NCI-H1105 (cell line): ENCODE results near the gene ACTR3.
"Not testable (repeated sequence)": the region's sequence is repeated elsewhere in the genome, so short reads cannot be mapped to it uniquely, and the experiment has no call there.

ENCODE experiments used
- DNase-seq: peaks from one replicate; lab custom pipeline; 2025; lab: John Stamatoyannopoulos, UW

Gene ACTR3

DNA sequence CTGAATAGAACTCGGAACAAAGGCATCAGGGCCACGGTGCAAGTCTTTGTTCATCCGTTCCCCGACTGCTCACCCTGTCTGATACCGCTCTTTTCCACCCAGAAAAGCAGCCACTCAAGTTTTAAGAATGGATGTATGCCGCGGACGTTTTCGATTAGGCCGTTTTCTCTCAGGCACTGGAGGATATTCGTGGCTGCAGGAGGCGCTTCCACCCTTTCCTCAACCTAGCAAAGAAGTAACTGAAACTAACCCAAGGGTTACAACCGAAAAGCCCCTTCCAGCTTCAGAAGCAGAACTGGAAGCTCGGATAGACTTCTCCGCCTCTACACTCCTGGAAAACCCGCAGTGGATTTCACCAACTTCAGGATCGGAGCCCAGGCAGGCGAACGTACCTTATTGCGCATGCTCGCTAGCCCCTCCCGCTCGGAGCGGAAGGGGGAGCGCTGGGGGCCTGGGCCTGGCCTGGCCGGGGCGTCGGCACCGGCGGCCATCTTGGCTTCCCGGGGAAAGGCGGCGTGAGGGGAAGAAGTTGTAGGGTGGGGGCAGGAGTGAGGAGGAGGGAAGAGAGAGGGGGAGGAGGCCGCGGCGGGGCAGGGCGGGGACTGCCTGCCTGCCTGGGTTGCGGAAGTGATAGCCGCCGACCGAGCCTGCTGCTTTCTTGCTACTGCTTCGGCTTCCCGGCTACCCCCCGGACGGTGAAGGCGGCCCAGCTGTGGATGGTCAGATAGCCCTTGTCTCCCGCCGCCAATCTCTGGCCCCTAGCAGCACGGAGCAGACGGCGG, at the start of gene ACTR3:
TSS of gene ACTR3 (plus strand) at position 619 of the 782 bp plus-strand sequence. CDS start 191 bp downstream, outside the sequence.
- DNase-seq: peak; percentile 95

DNA sequence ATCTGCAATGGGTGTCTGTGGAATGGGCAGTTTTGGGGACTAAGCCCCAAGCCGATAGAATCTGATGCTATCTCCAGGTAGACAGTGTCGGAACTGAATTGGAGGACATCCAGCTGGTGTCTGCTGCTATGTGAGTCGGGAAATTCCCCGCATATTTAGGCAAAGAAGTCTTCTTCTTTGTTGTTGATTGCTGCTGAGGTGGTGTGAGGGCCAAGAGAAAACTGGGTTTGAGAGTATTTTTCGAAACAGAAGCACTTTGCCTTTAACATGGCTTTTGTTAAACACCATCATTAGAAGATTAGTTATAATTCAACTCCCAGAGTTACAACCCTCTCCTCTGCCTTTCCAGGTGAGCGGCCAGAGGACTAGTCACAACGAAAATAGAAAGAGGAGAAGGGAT, 49.4 kb upstream of the ACTR3 start:
- no peak for DNase-seq

DNA sequence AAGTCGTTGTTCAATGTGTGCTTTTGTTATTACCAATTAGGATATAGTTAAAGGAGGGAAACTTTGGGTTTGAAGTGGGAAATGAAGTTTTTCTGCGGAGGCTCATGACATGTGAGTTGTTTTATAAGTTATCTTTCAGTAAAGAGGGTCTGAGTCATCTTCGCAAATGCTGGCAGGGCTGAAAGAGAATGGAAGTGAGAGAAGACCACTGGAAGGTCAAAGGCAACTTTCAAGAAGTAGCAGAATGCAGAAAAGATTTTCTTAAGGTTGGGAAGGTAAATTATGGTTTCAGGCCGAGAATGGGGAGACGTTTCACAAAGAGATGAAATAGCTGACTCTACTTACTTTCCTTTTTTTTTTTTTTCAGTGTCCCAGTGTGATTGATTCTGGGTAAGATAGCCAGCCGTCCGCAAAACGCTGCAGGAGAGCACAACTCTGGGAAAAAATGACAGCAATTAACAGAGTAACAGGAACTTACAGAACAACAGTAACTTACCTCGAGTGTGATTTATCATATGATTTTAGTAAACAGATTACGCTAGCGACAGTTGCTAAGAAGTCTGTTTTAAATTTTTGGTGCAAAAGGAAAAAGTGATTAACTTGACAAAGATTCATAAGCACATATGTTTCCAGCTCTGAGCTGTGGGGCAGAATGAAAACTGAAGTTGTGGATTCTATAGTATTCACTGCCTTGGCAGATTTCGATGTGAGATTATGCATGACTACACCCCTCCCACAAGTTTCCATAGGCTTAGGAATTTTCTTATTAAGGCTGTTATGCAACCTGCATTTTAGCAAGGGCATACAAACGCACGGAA, 46.8 kb upstream of the ACTR3 start:
- no peak for DNase-seq

DNA sequence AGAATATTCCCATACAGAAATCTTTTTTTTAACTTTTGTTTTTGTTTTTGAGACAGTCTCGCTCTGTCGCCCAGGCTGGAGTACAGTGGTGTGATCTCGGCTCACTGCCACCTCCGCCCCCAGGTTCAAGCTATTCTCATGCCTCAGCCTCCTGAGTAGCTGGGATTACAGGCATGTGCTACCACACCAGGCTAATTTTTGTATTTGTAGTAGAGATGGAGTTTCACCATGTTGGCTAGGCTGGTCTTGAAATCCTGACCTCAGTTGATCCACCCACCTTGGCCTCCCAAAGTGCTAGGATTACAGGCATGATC, 46.2 kb upstream of the ACTR3 start:
- not testable (repeated sequence) for DNase-seq

DNA sequence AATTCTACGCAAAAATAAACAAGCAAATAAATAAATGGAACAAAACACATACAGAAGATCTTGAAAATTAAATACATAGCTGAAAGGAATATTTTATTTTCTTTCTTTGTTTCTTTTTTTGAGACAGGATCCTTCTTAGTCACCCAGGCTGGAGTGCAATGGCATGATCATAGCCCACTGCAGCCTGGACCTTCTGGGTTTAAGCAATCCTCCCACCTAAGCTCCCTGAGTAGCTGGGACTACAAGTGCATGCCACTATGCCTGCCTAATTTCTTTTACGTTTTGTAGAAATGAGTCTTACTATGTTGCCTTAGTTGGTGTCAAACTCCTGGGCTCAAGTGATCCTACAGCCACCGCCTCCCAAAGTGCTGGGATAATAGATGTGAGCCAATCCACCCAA, 44.6 kb upstream of the ACTR3 start:
- DNase-seq: no peak

DNA sequence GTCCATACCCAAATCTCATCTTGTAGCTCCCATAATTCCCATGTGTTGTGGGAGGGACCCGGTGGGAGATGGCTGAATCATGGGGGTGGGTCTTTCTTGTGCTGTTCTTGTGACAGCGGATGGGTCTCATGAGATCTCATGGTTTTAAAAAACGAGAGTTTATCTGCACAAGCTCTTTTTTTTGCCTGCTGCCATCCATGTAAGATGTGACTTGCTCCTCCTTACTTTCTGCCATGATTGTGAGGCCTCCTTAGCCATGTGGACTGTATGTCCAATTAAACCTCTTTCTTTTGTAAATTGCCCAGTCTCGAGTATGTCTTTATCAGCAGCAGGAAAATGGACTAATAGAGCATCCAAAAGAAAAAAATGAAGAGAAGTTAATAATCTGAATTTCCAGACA, 44.1 kb upstream of the ACTR3 start:
- DNase-seq: not testable (repeated sequence)

DNA sequence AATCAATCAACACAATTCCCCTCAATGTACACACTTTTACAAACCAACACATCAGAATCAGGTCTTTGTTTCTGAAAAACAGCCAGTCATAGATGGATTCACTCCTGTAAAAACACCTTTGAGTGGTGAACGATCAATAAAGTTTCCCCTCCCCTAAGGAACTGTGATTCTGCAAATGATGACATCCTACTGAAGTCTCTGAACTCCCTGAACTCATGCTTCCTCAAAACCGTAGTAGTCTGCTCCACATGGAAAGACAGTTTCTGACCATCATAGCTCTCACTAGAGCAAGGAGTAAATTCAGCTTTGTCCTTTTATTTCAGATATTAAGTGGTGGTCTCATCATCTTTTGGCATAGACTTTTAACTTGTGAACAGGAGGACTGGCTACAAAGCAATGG, 43.5 kb upstream of the ACTR3 start:
- DNase-seq: no peak

DNA sequence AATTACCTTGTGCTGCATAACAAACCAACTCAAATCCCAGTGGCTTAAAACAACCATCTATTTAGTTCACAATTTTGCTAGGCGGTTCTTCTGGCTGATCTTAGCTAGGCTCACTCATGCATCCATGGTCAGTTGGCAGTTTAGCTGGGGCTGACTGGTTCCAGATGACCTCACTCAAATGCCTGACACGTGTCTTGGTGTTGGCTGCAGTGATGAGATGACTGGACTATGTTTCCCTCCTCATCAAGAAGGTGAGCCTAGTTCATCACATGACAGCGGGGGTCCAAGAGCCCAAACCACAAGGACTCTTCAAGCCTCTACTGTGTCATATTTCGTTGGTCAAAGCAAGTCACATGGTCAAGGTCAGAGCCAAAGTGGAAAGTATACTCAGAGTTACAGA, 42.7 kb upstream of the ACTR3 start:
- DNase-seq: no peak

DNA sequence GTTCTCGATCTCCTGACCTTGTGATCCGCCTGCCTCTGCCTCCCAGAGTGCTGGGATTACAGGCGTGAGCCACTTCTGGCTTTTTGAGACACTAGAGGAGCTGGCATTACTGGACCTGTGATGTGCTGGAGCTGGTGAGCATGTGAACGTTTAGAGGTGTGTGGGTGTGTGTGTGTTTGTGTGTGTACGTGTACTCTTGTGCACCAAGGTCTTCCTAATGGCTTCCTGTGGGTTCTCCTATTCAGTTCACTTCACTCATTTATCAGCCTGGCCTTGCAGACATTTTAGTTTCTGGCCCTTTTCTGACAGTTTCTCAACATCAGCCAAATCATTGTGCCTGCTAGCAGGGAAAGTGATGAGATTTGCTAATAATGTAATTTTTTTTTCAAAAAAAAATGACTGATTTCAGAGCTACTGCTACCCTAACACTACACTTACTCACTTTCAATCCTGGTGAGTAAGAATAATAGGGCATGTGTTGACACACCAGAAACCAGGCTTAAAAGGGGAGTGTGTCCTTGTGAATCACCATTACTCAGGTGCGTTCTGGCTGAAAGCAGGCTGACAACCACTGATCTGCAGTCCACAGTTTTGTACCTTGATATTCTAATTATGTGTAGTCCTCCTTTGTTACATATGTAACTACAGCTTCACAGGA, 41.0 kb upstream of the ACTR3 start:
- DNase-seq: no peak

DNA sequence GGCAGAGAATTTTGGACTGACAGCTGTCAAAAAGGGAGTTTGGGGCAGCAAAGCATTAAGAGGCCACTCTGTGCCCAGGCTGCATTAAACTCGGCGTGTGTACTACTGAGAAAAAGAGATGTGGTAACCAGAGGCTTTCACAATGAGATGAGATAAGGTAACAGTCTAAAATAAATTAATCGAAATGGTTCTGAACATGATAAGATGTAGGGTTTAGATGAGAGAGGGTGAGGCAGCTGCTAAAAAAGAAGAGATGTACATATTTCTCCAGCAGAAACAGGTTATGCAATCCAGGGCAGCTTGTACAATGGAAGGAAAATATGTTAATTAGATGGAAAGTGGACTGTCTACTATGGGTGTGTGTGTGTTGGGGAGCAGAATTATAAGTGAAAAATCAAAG, 39.2 kb upstream of the ACTR3 start:
- no peak for DNase-seq

DNA sequence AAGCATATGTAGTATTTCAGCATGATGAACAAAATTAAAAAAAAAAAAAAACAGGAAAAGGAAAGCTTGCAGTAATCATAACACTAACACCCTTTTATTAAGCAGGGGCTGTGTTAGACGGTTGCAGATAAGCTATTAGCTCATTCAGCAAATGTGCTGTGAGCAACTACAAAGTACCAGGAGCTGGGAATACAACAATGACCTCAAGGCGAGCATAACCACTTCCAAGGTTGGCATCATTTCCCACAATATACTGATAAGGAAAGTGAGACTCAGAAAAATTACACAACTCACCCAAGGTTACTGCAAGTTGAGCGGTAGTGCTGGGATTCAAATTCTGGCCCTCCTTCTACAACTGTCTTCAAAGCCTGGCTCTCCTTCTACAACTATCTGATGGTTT, 38.2 kb upstream of the ACTR3 start:
- DNase-seq: no peak

DNA sequence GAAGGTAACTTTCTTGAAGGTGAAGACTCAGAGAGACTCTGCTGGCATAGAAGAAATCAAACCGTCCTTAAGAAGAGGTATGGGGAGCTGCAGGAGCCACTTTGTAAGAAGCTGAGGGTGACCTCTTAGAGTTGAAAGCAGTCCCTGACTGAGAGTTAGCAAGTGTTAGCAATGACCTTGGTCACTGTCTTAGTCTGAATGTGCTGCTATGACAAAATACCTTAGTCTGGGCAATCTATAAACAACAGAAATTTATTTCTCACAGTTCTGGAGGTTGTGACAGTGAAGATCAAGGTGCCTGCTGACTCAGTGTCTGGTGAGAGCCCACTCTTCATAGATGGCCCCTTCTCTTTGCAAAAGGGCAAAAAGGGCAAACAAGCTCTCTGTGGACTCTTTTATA, 35.7 kb upstream of the ACTR3 start:
- DNase-seq: no peak

DNA sequence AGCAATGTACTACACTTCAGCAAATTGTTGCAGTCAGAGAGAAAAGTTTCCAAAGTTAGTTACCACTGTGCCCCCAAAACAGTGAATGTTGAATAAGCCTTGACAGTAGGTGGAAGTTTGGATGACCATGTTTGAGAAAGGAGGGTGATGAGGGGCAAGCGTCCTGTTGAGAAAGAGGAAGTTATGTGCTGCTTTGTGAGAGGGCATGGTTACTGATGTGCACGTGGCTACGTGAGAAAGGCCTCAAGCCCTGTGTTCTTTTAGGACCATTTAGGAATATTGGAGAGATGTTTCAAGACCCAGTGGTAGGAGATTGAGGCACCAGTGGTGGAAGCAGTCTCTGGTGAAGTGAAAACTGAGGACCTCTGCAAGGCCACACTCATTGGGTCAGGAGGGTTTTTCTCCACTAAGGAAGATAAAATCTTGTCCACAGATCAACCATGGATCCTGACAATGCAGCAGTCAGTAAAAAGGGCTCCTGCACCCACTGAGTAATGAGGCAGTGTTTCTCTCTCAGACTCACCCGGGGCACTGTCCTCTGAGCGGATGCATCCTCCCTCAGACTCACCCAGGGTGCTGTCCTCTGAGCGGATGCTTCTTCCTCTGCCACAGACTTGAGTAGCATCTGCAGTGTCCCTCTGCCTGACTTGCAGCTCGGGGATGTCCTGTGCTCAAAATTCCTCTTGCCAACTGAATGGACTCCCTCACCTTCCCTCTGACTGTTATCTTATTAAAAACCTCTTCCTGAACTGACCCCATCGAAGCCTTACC, 34.7 kb upstream of the ACTR3 start:
- no peak for DNase-seq

DNA sequence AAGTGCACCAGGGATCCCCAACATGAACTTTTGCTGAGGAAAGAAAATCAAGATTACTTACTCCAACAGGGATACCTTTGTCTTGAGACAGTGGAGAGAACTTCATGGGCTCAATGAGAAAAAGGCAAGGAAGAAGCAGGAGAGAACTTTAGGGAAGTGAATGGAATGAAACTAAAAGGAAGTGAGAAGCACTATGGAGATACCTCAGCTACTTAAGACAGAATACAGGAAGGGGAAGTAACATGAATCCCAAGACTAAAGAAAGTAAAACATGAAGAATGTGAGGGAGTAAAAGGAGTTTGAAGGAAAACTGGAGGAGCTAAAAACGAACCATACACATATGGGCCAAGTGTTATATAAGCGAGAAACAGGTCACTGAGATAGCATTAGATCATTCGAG, 32.4 kb upstream of the ACTR3 start:
- DNase-seq: no peak

DNA sequence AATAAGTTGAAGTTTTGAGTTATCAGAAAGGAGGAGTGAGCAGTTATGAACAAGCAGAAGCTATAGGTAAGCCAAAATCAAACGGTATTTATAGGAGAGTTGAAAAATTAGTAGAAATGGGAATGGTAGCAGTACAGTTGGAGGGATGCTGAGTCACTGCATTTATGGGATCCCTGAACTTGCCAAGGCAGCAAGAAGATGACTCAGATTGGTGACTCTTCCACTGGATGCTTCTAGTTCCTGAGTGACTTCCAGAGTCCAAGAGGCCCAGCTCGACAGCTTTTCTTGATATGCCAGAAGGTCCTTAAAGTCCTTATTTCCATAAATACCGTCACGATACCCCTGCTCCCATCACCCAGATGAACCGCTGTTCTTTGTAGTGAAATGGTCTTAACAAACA, 31.1 kb upstream of the ACTR3 start:
- no peak for DNase-seq

DNA sequence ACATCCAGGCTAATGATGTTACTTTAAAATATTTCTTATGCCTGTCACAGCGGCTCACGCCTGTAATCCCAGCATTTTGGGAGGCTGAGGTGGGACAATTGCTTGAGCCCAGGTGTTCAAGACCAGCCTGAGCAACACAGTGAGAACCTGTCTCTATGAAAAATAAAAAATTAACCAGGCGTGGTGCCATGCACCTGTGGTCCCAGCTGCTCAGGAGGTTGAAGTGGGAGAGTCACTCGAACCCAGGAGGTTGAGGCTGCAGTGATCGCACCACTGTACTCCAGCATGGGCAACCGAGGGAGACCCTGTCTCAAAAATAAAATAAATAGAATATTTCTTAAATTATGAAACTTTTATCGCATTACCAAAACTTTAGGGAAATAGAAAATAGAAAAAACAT, 28.1 kb upstream of the ACTR3 start:
- no peak for DNase-seq

DNA sequence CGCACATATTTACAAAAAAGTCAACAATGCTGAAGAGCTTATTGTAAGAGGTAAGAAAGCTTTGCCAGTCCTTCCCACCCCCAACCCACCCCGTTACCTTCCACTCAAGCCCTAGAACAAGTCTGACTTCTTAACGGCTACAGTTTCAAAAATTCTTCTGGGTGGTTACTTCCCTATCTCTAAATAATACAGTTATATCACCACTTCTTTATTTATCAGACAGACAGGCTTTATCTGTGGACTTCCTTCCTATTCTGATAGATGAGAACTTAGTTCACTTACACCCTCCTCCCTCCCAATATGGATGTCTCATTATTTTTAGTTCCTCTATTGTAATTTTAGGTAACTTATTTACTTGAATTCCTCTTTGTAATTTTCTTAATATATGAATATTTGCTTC, 26.7 kb upstream of the ACTR3 start:
- DNase-seq: no peak

DNA sequence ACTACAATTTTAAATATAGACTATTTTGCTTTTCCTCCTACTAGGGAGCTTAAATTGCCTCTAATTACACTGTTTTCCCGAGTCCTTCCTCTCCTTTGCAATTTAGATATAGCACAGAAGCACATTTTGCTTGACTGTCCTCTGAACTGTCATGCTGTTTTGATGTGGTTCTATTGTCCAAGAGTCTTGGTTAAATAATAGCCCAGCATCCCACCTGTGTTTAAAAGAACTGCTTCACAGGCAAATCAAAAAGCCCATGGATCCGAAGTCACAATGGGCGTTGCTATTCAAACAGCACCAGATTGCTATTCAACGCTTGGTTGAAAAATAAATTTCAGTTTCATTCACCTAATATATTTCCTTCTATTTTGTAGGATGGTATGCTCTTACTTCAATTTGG, 22.3 kb upstream of the ACTR3 start:
- DNase-seq: no peak

DNA sequence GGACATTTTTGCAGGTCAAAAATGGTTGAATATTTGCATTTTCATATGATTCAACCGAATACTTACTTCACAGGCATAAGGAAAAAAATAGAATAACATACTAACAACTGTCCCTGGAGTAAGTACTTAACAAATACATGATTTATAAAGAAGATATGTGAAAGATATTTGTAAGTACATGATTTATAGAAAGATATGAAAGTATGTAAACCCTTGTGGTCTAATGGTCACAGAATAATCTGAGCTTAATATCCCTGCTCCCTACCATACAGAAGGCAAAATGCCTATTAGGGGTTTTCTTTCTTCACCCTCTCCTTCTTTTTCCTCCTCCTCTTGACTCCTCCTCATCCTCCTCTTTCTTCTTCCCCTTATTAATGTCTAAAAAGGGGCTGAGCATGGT, 20.6 kb upstream of the ACTR3 start:
- no peak for DNase-seq

DNA sequence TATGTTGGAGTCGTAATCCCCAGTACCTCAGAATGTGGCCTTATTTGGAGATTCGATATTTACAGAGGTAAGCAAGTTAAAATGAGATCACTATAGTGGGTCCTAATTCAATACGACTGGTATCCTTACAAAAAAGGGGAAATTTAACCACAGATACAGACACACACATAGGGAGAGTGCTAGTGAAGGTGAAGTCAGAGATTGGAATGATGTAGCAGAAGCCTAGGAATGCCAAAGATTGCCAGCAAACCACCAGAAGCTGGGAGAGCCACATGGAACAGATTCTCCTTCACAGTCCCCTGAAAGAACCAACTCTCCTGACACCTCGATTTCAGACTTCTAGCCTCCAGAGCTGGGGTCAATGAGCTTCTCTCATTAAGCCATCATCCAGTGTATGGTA, 17.7 kb upstream of the ACTR3 start:
- no peak for DNase-seq

DNA sequence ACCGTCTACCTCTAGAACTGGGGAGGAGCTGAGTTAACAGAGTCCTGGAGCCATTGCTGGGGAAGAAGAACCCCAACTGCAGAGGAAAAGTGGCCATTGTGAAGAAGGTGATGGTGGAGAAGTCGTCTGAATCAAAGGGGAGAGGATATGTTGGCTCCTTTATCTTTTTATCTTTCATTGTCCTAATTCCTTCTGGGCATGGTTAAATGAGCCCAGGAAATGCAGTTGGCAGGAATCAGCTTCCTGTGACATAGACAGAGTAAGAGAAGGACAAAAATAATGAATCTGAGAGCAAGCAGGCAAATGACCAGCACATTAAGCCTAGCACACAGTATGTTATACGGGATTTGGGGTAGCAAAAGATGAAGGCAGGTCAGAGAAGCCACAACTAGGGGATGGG, 16.0 kb upstream of the ACTR3 start:
- DNase-seq: no peak

DNA sequence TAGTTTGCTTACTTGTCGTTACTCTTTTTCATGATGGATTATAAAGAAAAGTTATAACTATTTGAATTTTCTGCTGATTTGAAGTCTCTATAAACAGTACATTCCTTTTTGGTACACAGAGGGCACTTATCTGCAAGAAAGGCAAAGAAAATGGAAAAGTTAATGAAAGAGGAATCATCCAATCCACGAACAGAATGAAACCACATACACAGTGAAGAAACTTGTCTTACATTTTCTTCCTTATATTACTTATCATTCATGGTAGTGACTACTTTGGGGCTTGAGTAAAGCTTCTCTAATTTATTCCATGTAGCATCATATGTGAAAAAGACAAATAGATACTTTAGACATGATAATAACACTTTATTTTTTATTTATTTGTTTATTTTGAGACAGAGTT, 14.8 kb upstream of the ACTR3 start:
- no peak for DNase-seq
